LNCaP clone FGC (cell line): ENCODE measurements around the gene SMNDC1.
"Not testable (repeated sequence)": the region's sequence is repeated elsewhere in the genome, so short reads cannot be mapped to it uniquely, and the experiment has no call there.

ENCODE experiments used
- DNase-seq: peaks from one replicate; pipeline ENCODE4 v3.0.0-alpha.2; 2011; ENCODE audit warnings: low read depth
- H3K4me3 ChIP-seq: 2 replicates; pipeline ENCODE4 v1.5.1; 2011; ENCODE audit warnings: mild to moderate bottlenecking, low read depth, low read length, control low read depth
- CTCF ChIP-seq: IDR thresholded peaks from 2 replicates; pipeline ENCODE4 v1.5.1; 2012; ENCODE audit warnings: mild to moderate bottlenecking; ENCODE audit not compliant: control insufficient read depth, insufficient read depth; ENCODE audit errors: extremely low read depth

SMNDC1 gene

GRCh38 chr10:110258542-110258941 is 46.2 kb downstream of the SMNDC1 start:
- no peak overlapping the region for H3K4me3 ChIP-seq
- DNase-seq: no peak
- TF ChIP-seq CTCF: no peak

GRCh38 chr10:110254467-110254866 is 50.3 kb downstream of the SMNDC1 start:
- H3K4me3 ChIP-seq: no peak overlapping the region
- DNase-seq: no peak
- no peak for TF ChIP-seq CTCF

DNA sequence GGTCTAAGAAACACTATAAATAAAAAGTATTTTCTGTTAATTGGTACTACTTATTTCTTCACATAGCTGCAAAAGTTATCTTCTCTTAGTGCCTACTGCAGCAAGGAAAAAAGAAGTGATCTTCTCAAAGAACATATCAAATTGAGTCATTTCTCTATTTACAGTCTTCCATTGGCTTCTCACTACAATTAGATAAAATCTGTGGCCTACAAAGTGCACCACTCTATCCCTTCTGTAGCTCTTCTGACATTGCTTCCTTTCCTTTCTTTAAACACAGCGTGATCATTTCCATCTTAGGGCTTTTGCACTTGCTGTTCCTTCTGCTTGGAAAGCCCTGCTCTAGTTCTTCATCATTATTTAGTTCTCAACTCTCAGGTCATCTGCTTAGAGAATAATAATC is 52.6 kb downstream of the SMNDC1 start:
- no peak for DNase-seq
- no peak overlapping the region for H3K4me3 ChIP-seq
- no peak for TF ChIP-seq CTCF

GRCh38 chr10:110251392-110251791 is 53.3 kb downstream of the SMNDC1 start:
- not testable (repeated sequence) for DNase-seq

GRCh38 chr10:110249489-110249888 is 55.2 kb downstream of the SMNDC1 start:
- not testable (repeated sequence) for H3K4me3 ChIP-seq, DNase-seq

More at GRCh38 chr10:110251392-110251791, 53.3 kb downstream of the SMNDC1 start:
- not testable (repeated sequence) for H3K4me3 ChIP-seq

GRCh38 chr10:110247833-110248232 is 56.9 kb downstream of the SMNDC1 start:
- not testable (repeated sequence) for H3K4me3 ChIP-seq, DNase-seq

DNA sequence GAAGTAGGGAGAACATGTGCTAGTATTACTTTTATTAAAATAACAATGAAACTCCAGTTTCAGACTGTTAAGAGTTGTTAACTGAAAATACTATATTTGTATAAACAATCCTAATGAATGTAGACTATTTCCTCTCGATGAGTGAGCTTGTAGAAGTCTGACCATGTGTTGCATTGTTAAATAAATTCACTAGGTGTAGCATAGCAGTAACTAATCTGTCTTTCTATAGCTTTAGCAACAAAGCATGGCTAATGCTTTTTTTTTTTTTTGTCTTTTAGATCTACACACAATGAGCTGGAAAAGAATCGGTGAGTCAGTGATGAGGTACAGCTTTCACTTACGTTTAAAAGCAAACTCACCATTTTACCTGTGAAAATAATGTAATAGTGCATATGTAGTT is 60.2 kb downstream of the SMNDC1 start:
- TF ChIP-seq CTCF: no peak
- no peak overlapping the region for H3K4me3 ChIP-seq
- DNase-seq: no peak

DNA sequence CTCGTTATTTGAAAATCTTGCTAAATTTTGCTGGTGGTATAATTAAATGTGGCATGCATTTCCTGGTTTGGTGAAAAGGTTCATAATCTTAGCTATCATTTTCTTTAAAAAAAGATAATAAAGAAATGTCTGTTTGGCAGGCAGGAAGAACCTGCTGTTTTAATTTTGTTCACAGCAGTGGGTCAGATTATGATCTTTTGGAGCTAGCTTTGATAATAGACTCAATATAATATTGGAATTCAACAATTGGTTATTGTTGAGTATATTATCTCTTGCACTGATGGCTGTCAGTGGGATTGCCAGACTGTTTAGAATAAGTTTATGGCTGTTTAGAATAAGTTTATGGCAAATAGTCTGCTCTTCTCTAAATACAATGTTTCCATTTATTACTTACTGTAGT is 62.2 kb downstream of the SMNDC1 start:
- no peak overlapping the region for H3K4me3 ChIP-seq
- no peak for TF ChIP-seq CTCF
- DNase-seq: no peak

DNA sequence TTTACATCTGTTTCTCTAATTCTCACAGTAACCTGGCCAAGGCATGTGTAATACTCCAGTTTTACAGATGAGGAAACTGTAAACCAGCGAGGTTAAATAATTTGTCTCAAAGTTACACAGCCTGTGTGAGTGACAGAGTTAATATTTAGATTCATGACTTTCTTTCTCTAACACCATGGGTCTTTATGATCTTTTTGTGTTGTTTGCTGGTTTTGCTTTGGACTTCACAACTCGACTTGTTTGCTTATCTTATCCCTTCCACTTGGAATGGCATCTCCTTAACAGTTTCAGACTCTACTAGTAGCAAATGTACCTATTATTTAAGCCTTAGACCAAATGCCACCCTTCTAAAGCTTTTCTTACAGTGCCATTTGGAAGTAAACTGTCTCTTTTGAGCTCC is 62.9 kb downstream of the SMNDC1 start:
- DNase-seq: no peak
- H3K4me3 ChIP-seq: no peak overlapping the region
- TF ChIP-seq CTCF: no peak
